HG02884 (cell line): ENCODE results near the gene CASP10.
"Not testable (repeated sequence)": the region's sequence is repeated elsewhere in the genome, so short reads cannot be mapped to it uniquely, and the experiment has no call there.

Experiments
- ATAC-seq: cut with Tn5 transposase; IDR thresholded peaks from one replicate; pipeline ENCODE4 v1.9.1; 2021; ENCODE audit warnings: mild to moderate bottlenecking, moderate library complexity; ENCODE audit not compliant: unreplicated experiment

The CASP10 gene

GRCh38 chr2:201182650-201183364, at the start of gene CASP10:
Gene CASP10, plus strand, starts transcription at chr2:201183141. Its CDS starts 2,637 bp downstream, at chr2:201185778.
- peak; percentile 65 for ATAC-seq

GRCh38 chr2:201135386-201135785, 47.6 kb upstream of the CASP10 start:
- ATAC-seq, result no peak

GRCh38 chr2:201136889-201137321, 46.0 kb upstream of the CASP10 start:
- ATAC-seq, result no peak

- ATAC-seq, result no peak
Measured at GRCh38 chr2:201137505-201138400, 45.2 kb upstream of the CASP10 start.

- no peak for ATAC-seq
Measured at GRCh38 chr2:201138401-201138970, 44.5 kb upstream of the CASP10 start.

- not testable (repeated sequence) for ATAC-seq
Measured at GRCh38 chr2:201138986-201139781, 43.8 kb upstream of the CASP10 start.

GRCh38 chr2:201139836-201140604, 42.9 kb upstream of the CASP10 start:
- ATAC-seq, result no peak

- ATAC-seq, result no peak
Measured at GRCh38 chr2:201144101-201145051, 38.6 kb upstream of the CASP10 start.

- ATAC-seq, result no peak
Measured at GRCh38 chr2:201148434-201148990, 34.4 kb upstream of the CASP10 start.

- no peak for ATAC-seq
Measured at GRCh38 chr2:201149064-201149820, 33.7 kb upstream of the CASP10 start.

GRCh38 chr2:201149821-201150165, 33.1 kb upstream of the CASP10 start:
- not testable (repeated sequence) for ATAC-seq

GRCh38 chr2:201150454-201151020, 32.4 kb upstream of the CASP10 start:
- ATAC-seq, result no peak

GRCh38 chr2:201151127-201151981, 31.6 kb upstream of the CASP10 start:
- ATAC-seq, result peak; percentile 87

GRCh38 chr2:201152517-201152916, 30.4 kb upstream of the CASP10 start:
- ATAC-seq, result no peak

- ATAC-seq, result no peak
Measured at GRCh38 chr2:201152999-201153815, 29.7 kb upstream of the CASP10 start.
